ENCODE results near the gene DPH1.
"Not testable (repeated sequence)": the region's sequence is repeated elsewhere in the genome, so short reads cannot be mapped to it uniquely, and the experiment has no call there.

The DPH1 gene

GRCh38 chr17:2029911-2030778, at the start of gene DPH1:
Gene DPH1 (plus strand): TSS chr17:2030153. CDS start chr17:2030170, 17 bp downstream.
- peak; percentile 88 for DNase-seq

- no peak for DNase-seq
Observed at GRCh38 chr17:1980665-1981250, 49.2 kb upstream of the DPH1 start.

- DNase-seq = not testable (repeated sequence)
Observed at GRCh38 chr17:1982793-1983366, 47.1 kb upstream of the DPH1 start.

- DNase-seq = no peak
Observed at GRCh38 chr17:1985093-1985492, 44.9 kb upstream of the DPH1 start.

- no peak for DNase-seq
Observed at GRCh38 chr17:1985686-1986085, 44.3 kb upstream of the DPH1 start.

- DNase-seq = no peak
Observed at GRCh38 chr17:1986783-1987451, 43.0 kb upstream of the DPH1 start.

- DNase-seq = no peak
Observed at GRCh38 chr17:1989135-1989534, 40.8 kb upstream of the DPH1 start.

GRCh38 chr17:1992541-1992940, 37.4 kb upstream of the DPH1 start:
- no peak for DNase-seq

GRCh38 chr17:1994707-1995106, 35.2 kb upstream of the DPH1 start:
- DNase-seq = no peak

GRCh38 chr17:1995321-1995892, 34.5 kb upstream of the DPH1 start:
- no peak for DNase-seq

GRCh38 chr17:1995907-1996799, 33.8 kb upstream of the DPH1 start:
- DNase-seq = no peak

- DNase-seq = no peak
Observed at GRCh38 chr17:1996800-1997288, 33.1 kb upstream of the DPH1 start.

GRCh38 chr17:1997289-1997926, 32.5 kb upstream of the DPH1 start:
- no peak for DNase-seq

- DNase-seq = no peak
Observed at GRCh38 chr17:1997927-1998742, 31.8 kb upstream of the DPH1 start.

- no peak for DNase-seq
Observed at GRCh38 chr17:1999557-2000251, 30.2 kb upstream of the DPH1 start.

- DNase-seq = no peak
Observed at GRCh38 chr17:2002767-2003329, 27.1 kb upstream of the DPH1 start.

GRCh38 chr17:2003525-2003924, 26.4 kb upstream of the DPH1 start:
- no peak for DNase-seq

GRCh38 chr17:2004435-2004952, 25.5 kb upstream of the DPH1 start:
- no peak for DNase-seq
